Measurements from ENCODE around the gene CBLIF. TPM values are rescaled to one million over a fixed set of nuclear protein-coding genes. Genes with fewer than 3 reads are reported as not detected.

Gene CBLIF
- total RNA-seq, 1 experiment from 2014 or later: not detected

DNA sequence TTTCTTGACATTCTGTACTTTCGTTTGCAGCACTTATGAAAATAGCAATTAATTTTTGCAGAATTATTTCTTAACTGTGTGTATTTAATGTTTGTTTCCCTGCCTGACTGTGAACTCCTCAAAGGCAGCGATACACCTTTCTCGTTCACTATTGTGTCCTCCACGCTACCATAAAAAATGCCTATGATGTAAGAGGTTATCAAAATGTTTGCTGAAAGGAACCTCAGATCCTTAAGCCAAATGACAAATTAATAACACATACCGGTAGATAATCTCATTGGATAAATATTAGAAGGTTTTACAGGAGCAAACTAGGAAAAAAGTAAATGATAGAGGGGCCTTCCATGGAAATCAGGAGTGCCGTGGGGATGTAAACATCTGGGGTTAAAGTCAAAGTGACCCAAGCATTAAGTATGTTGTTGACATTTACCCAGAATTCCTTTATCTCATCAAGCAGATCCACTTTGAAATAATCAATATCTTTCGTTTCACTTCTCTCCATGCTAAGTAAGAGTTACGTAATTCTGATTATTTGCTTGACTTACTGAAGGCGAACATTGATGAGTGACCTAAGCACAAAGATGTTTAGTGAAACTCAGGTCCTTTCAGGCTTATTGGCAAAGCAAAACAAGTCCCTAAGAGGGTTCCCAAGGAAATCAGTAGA is 30.7 kb upstream of the CBLIF start:
- DNase-seq: no peak
- no peak overlapping the region for H3K27ac ChIP-seq (ENCODE audit: low read length)
- H3K4me1 ChIP-seq (ENCODE audit: low read length): no peaks in the 10 kb centered on the region
- no peaks in the 10 kb centered on the region for H3K9me2 ChIP-seq (replicated peaks; ENCODE audit: insufficient read depth, low read length)
- H3K4me3 ChIP-seq (ENCODE audit: low read length): no peak overlapping the region
- H2AFZ ChIP-seq (ENCODE audit: low read length): no peak overlapping the region
- H3K79me2 ChIP-seq (ENCODE audit: low read length): no peaks in the 10 kb centered on the region
- H3K27me3 ChIP-seq (ENCODE audit: low read length): no peaks in the 10 kb centered on the region
- no peaks in the 10 kb centered on the region for H4K20me1 ChIP-seq (ENCODE audit: insufficient read depth, low read depth, low read length)
- H3K9ac ChIP-seq (ENCODE audit: low read length): no peak overlapping the region
- H3K36me3 ChIP-seq (ENCODE audit: insufficient read depth, low read length): no peaks in the 10 kb centered on the region
- H3K4me2 ChIP-seq (ENCODE audit: low read depth, low read length, poor library complexity, severe bottlenecking): no peak overlapping the region
- H3K9me3 ChIP-seq (ENCODE audit: low read length): no peaks in the 10 kb centered on the region

DNA sequence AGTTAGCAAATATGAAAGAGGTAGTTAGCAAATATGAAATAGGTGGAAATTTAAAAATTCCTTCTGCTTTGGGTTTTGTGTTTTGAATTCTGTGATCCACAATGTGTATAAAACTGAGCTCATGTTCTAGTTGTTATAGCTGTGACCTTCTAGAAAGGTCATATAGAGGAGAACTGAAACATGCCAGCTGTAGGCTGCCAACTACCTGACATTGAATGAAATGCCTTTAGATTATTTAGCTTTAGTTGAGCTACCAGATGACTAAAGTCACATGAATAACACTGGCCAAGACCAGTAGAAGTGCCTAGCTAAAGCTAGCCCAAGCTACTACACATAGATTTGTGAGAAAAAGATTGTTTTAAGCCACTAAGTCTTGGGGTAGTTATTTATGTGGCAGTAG is 26.8 kb upstream of the CBLIF start:
- no peaks in the 10 kb centered on the region for H3K36me3 ChIP-seq (ENCODE audit: insufficient read depth, low read length)
- H3K4me1 ChIP-seq (ENCODE audit: low read length): no peaks in the 10 kb centered on the region
- H3K27ac ChIP-seq (ENCODE audit: low read length): no peak overlapping the region
- H3K27me3 ChIP-seq (ENCODE audit: low read length): no peaks in the 10 kb centered on the region
- no peak for DNase-seq
- no peak overlapping the region for H3K4me3 ChIP-seq (ENCODE audit: low read length)
- no peaks in the 10 kb centered on the region for H3K79me2 ChIP-seq (ENCODE audit: low read length)
- no peak overlapping the region for H2AFZ ChIP-seq (ENCODE audit: low read length)
- H3K9ac ChIP-seq (ENCODE audit: low read length): no peak overlapping the region
- H3K4me2 ChIP-seq (ENCODE audit: low read depth, low read length, poor library complexity, severe bottlenecking): no peak overlapping the region
- no peaks in the 10 kb centered on the region for H3K9me2 ChIP-seq (replicated peaks; ENCODE audit: insufficient read depth, low read length)
- H4K20me1 ChIP-seq (ENCODE audit: insufficient read depth, low read depth, low read length): no peaks in the 10 kb centered on the region
- H3K9me3 ChIP-seq (ENCODE audit: low read length): no peaks in the 10 kb centered on the region

DNA sequence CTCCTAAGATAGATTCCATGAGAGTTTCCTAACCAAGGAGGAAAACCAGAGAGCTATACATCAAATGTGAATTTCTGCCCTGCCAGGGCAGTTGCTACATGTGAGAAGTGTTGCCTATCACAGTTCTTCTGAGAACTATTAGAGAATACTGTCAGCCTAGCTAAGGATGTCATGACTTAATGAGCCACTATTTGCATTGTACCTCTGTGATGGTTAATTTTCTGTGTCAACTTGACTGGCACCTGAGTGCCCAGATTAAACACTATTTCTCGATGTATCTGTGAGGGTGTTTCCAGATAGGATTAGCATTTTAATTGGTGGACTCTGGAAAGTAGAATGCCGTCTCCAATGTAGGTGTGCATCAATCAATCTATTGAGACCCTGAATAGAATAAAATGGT is 22.6 kb upstream of the CBLIF start:
- Histone ChIP-seq H3K27me3 (ENCODE audit: low read length) (no peaks in the 10 kb centered on the region), H3K4me3 (ENCODE audit: low read length) (no peak overlapping the region), H3K4me2 (ENCODE audit: low read depth, low read length, poor library complexity, severe bottlenecking) (no peak overlapping the region), H3K36me3 (ENCODE audit: insufficient read depth, low read length) (no peaks in the 10 kb centered on the region), H3K79me2 (ENCODE audit: low read length) (no peaks in the 10 kb centered on the region), H2AFZ (ENCODE audit: low read length) (no peak overlapping the region), H3K4me1 (ENCODE audit: low read length) (no peaks in the 10 kb centered on the region), H3K9ac (ENCODE audit: low read length) (no peak overlapping the region), H3K9me2 (replicated peaks; ENCODE audit: insufficient read depth, low read length) (no peaks in the 10 kb centered on the region), H3K27ac (ENCODE audit: low read length) (no peak overlapping the region), H4K20me1 (ENCODE audit: insufficient read depth, low read depth, low read length) (no peaks in the 10 kb centered on the region), H3K9me3 (ENCODE audit: low read length) (no peaks in the 10 kb centered on the region)
- DNase-seq: no peak

DNA sequence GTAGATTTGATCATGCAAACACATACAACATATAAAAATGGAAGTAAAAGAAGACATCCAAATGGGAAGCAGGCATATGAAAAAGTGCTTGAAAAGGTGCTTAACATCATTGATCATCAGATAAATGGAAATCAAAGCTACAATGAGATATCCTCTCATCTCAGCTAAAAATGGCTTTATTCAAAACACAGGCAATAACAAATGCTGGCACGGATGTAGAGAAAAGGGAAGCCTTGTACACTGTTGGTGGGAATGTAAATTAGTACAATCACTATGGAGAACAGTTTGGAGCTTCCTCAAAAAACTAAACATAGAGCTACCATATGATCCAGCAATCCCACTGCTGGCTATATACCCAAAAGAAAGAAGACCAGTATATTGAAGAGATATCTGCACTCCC is 21.5 kb upstream of the CBLIF start:
- Histone ChIP-seq H4K20me1 (ENCODE audit: insufficient read depth, low read depth, low read length) (no peaks in the 10 kb centered on the region), H3K27me3 (ENCODE audit: low read length) (no peaks in the 10 kb centered on the region), H3K4me2 (ENCODE audit: low read depth, low read length, poor library complexity, severe bottlenecking) (no peak overlapping the region), H3K9me2 (replicated peaks; ENCODE audit: insufficient read depth, low read length) (no peaks in the 10 kb centered on the region), H3K9me3 (ENCODE audit: low read length) (no peaks in the 10 kb centered on the region), H3K79me2 (ENCODE audit: low read length) (no peaks in the 10 kb centered on the region), H3K4me3 (ENCODE audit: low read length) (no peak overlapping the region), H3K9ac (ENCODE audit: low read length) (no peak overlapping the region), H3K4me1 (ENCODE audit: low read length) (no peaks in the 10 kb centered on the region), H2AFZ (ENCODE audit: low read length) (no peak overlapping the region), H3K27ac (ENCODE audit: low read length) (no peak overlapping the region), H3K36me3 (ENCODE audit: insufficient read depth, low read length) (no peaks in the 10 kb centered on the region)
- no peak for DNase-seq

DNA sequence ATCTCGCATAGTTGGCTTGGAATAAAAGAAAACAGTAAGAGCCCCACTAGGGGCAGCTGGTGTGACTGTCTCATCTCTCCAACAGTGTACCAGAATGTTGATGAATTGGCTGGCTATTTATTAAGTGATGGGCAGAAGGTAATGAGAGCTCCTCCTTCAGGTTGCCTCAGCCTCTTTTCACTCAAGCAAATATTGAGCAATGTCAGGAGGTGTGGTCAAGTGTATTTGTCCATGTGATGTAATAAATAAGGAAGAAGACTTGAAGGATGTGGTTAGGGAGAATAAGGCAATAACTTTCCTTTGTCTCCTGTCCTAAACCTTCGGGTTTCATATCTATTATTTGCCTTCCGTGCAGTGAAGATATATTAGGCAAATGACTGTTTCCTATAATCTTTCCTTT is 21.1 kb upstream of the CBLIF start, which contains the start of gene TCN1:
Gene TCN1 (minus strand): TSS at position 91 of the 400 bp plus-strand sequence. CDS start 17 bp downstream, at position 74.
- Histone ChIP-seq H3K9me3 (ENCODE audit: low read length) (no peaks in the 10 kb centered on the region), H4K20me1 (ENCODE audit: insufficient read depth, low read depth, low read length) (no peaks in the 10 kb centered on the region), H3K79me2 (ENCODE audit: low read length) (no peaks in the 10 kb centered on the region), H3K27ac (ENCODE audit: low read length) (no peak within 1 kb of the TSS), H3K27me3 (ENCODE audit: low read length) (no peaks in the 10 kb centered on the region), H3K4me1 (ENCODE audit: low read length) (no peaks in the 10 kb centered on the region), H3K9ac (ENCODE audit: low read length) (no peak within 1 kb of the TSS), H3K4me2 (ENCODE audit: low read depth, low read length, poor library complexity, severe bottlenecking) (no peak within 1 kb of the TSS), H3K9me2 (replicated peaks; ENCODE audit: insufficient read depth, low read length) (no peaks in the 10 kb centered on the region), H3K4me3 (ENCODE audit: low read length) (no peak within 1 kb of the TSS), H3K36me3 (ENCODE audit: insufficient read depth, low read length) (no peaks in the 10 kb centered on the region), H2AFZ (ENCODE audit: low read length) (no peak within 1 kb of the TSS)
- peak; percentile 47 for DNase-seq

DNA sequence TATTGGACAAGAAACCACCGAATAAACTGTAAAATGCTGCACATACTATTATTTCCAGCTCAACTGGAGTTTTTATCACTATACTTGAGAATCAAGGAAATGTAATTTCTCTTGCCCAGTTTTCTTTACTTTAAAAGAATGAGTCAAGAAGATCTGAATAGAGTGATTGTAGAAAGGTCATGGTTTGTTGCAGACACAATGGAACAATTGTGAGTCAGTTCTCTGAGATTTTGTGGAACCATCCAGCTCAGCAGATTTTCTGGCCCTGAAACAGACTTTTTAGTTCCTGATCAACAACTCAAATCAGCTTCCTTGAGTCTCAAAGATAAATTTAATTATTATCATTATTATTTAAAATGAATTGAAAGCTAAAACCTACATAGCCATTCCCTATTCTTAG is 19.7 kb upstream of the CBLIF start:
- Histone ChIP-seq H3K4me1 (ENCODE audit: low read length) (no peaks in the 10 kb centered on the region), H3K27me3 (ENCODE audit: low read length) (no peaks in the 10 kb centered on the region), H4K20me1 (ENCODE audit: insufficient read depth, low read depth, low read length) (no peaks in the 10 kb centered on the region), H3K9me3 (ENCODE audit: low read length) (no peaks in the 10 kb centered on the region), H2AFZ (ENCODE audit: low read length) (no peak overlapping the region), H3K9me2 (replicated peaks; ENCODE audit: insufficient read depth, low read length) (no peaks in the 10 kb centered on the region), H3K9ac (ENCODE audit: low read length) (no peak overlapping the region), H3K79me2 (ENCODE audit: low read length) (no peaks in the 10 kb centered on the region), H3K36me3 (ENCODE audit: insufficient read depth, low read length) (no peaks in the 10 kb centered on the region), H3K4me2 (ENCODE audit: low read depth, low read length, poor library complexity, severe bottlenecking) (no peak overlapping the region), H3K27ac (ENCODE audit: low read length) (no peak overlapping the region), H3K4me3 (ENCODE audit: low read length) (no peak overlapping the region)
- no peak for DNase-seq

DNA sequence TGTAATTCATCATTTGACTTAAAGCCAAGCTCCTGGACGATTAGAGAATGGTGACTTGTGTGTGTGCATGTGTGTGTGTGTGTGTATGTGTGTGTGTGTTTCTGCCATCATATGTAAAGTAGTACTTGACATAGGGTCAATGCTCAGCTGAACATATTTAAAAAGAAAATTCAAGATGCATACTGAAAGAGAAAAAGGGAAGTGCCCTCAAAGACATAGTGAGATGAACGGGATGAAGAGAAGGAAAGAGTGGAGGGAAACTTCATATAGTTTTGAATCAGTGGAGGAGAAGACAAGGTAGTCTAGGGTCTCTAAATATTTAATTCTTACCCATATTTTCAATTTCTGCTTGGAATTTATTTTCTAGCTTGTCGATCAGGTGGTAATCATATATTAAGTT is 17.0 kb upstream of the CBLIF start:
- H3K36me3 ChIP-seq (ENCODE audit: insufficient read depth, low read length): no peaks in the 10 kb centered on the region
- no peak overlapping the region for H3K4me3 ChIP-seq (ENCODE audit: low read length)
- no peaks in the 10 kb centered on the region for H3K9me2 ChIP-seq (replicated peaks; ENCODE audit: insufficient read depth, low read length)
- H3K27me3 ChIP-seq (ENCODE audit: low read length): no peaks in the 10 kb centered on the region
- no peak overlapping the region for H3K4me2 ChIP-seq (ENCODE audit: low read depth, low read length, poor library complexity, severe bottlenecking)
- H3K9me3 ChIP-seq (ENCODE audit: low read length): no peaks in the 10 kb centered on the region
- H2AFZ ChIP-seq (ENCODE audit: low read length): no peak overlapping the region
- no peak overlapping the region for H3K27ac ChIP-seq (ENCODE audit: low read length)
- no peaks in the 10 kb centered on the region for H3K4me1 ChIP-seq (ENCODE audit: low read length)
- no peak overlapping the region for H3K9ac ChIP-seq (ENCODE audit: low read length)
- no peak for DNase-seq
- H3K79me2 ChIP-seq (ENCODE audit: low read length): no peaks in the 10 kb centered on the region
- no peaks in the 10 kb centered on the region for H4K20me1 ChIP-seq (ENCODE audit: insufficient read depth, low read depth, low read length)

DNA sequence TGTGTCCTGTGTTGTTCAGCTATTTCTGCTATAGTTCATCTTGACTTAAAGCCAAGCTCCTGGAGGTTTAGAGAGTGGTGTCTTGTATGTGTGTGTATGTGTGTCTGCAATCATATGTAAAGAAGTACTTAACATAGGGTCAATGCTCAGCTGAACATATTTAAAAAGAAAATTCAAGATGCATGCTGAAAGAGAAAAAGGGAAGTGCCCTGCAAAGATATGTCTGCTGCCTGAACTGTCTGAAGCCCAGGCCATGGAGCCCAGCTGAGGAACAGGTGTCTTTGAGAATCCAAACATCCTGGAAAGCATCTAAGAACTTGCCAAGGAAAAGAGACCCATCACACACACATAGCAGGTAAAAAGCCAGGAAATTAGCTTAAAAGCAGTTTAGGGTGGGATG is 14.4 kb upstream of the CBLIF start:
- no peaks in the 10 kb centered on the region for H3K36me3 ChIP-seq (ENCODE audit: insufficient read depth, low read length)
- H3K27ac ChIP-seq (ENCODE audit: low read length): no peak overlapping the region
- no peak overlapping the region for H3K9ac ChIP-seq (ENCODE audit: low read length)
- H3K4me1 ChIP-seq (ENCODE audit: low read length): no peaks in the 10 kb centered on the region
- H3K79me2 ChIP-seq (ENCODE audit: low read length): no peaks in the 10 kb centered on the region
- no peak overlapping the region for H3K4me2 ChIP-seq (ENCODE audit: low read depth, low read length, poor library complexity, severe bottlenecking)
- H3K27me3 ChIP-seq (ENCODE audit: low read length): no peaks in the 10 kb centered on the region
- H3K4me3 ChIP-seq (ENCODE audit: low read length): no peak overlapping the region
- no peak for DNase-seq
- H3K9me3 ChIP-seq (ENCODE audit: low read length): no peaks in the 10 kb centered on the region
- no peaks in the 10 kb centered on the region for H3K9me2 ChIP-seq (replicated peaks; ENCODE audit: insufficient read depth, low read length)
- H2AFZ ChIP-seq (ENCODE audit: low read length): no peak overlapping the region
- no peaks in the 10 kb centered on the region for H4K20me1 ChIP-seq (ENCODE audit: insufficient read depth, low read depth, low read length)

Data from Karpas-422 (cell line).